B cell (primary cell): ENCODE results near the gene ZFYVE21. TPM values are rescaled to one million over a fixed set of nuclear protein-coding genes. Genes with fewer than 3 reads are reported as not detected.
A peak's percentile ranks its signal among the peaks of the same experiment; 100 is the strongest.

Experiments used
- ATAC-seq: fragments of 200-7000 bp; cut with Tn5 transposase; one replicate; pipeline ENCODE4 v1.10.0; 2021; ENCODE audit warnings: low read depth, mild to moderate bottlenecking, moderate number of reproducible peaks, moderate library complexity
- CTCF ChIA-PET: fragments of 350-600 bp; sonication (Branson Sonifier 250); formaldehyde crosslinking; loops from one replicate; lab custom pipeline; 2021; ENCODE audit warnings: antibody characterized with exemption, inconsistent platforms; lab: Charles Lee
- POLR2A ChIA-PET: fragments of 350-600 bp; sonication (Branson Sonifier 250); formaldehyde crosslinking; loops from one replicate; lab custom pipeline; 2021; ENCODE audit warnings: antibody characterized with exemption; lab: Charles Lee
- DNase-seq: peaks from one replicate; pipeline ENCODE4 v3.0.0; 2013
- H2AFZ ChIP-seq: 2 replicates; pipeline ENCODE4 v1.6.1; 2012; ENCODE audit warnings: mild to moderate bottlenecking, low read depth, low read length; ENCODE audit not compliant: insufficient read depth, poor library complexity, severe bottlenecking
- H3K27ac ChIP-seq, 2 donors: 1 replicate in 1 of 2; 2 replicates in 1 of 2; pipeline ENCODE4 v1.5.1; 2012 to 2013; ENCODE audit warnings: low read length in 2 of 2, mild to moderate bottlenecking in 2 of 2, moderate library complexity in 1 of 2
- H3K27me3 ChIP-seq, 4 experiments: fragments of 200-600 bp in 1 of 4; sonication (generic) in 1 of 4; replicated peaks in 1 of 4; 1 replicate in 2 of 4; 2 replicates in 2 of 4; pipeline versions ENCODE4 v1.6.1 to v1.7.0; 2013 to 2016; ENCODE audit warnings: low read length in 3 of 4, mild to moderate bottlenecking in 2 of 4, mixed read lengths in 1 of 4, moderate library complexity in 1 of 4; ENCODE audit not compliant: insufficient read depth in 4 of 4, control insufficient read depth in 3 of 4; ENCODE audit errors: control extremely low read depth in 1 of 4
- H3K36me3 ChIP-seq, 2 experiments: replicated peaks in 1 of 2; 1 replicate in 1 of 2; 2 replicates in 1 of 2; pipeline versions ENCODE4 v1.6.1 to v1.7.1; 2013; ENCODE audit warnings: low read length in 1 of 2; ENCODE audit not compliant: insufficient read depth in 2 of 2, control insufficient read depth in 1 of 2; ENCODE audit errors: control extremely low read depth in 1 of 2, extremely low read depth in 1 of 2
- H3K4me1 ChIP-seq, 2 donors: fragments of 200-600 bp in 1 of 2; sonication (generic) in 1 of 2; 1 replicate in 1 of 2; 2 replicates in 1 of 2; pipeline versions ENCODE4 v1.5.1 to v1.6.1; 2013 to 2017; ENCODE audit warnings: low read length in 2 of 2; ENCODE audit not compliant: control insufficient read depth in 2 of 2, insufficient read depth in 2 of 2
- H3K4me2 ChIP-seq: replicated peaks from 2 replicates; pipeline ENCODE3; 2012; ENCODE audit warnings: mild to moderate bottlenecking, low read depth, low read length; ENCODE audit not compliant: poor library complexity, severe bottlenecking
- H3K4me3 ChIP-seq, 5 experiments: fragments of 200-600 bp in 1 of 5; sonication (generic) in 1 of 5; 1 replicate in 3 of 5; 2 replicates in 2 of 5; pipeline versions ENCODE4 v1.5.1 to v1.7.0; 2011 to 2016; ENCODE audit warnings: low read length in 4 of 5, mild to moderate bottlenecking in 4 of 5, low read depth in 2 of 5, control low read depth in 1 of 5, moderate library complexity in 1 of 5; ENCODE audit not compliant: insufficient read depth in 1 of 5; ENCODE audit errors: control extremely low read depth in 1 of 5, extremely low read depth in 1 of 5
- H3K79me2 ChIP-seq: fragments of 200-600 bp; sonication (generic); one replicate; pipeline ENCODE4 v1.6.0; 2016; ENCODE audit warnings: low read length; ENCODE audit not compliant: control insufficient read depth, insufficient read depth
- H3K9ac ChIP-seq: fragments of 200-600 bp; sonication (generic); 2 replicates; pipeline ENCODE4 v1.6.1; 2017; ENCODE audit warnings: mild to moderate bottlenecking, low read length, moderate library complexity
- H3K9me3 ChIP-seq, 3 donors: one replicate each; pipeline versions ENCODE4 v1.6.1 to v1.7.1; 2013; ENCODE audit warnings: low read length in 2 of 3; ENCODE audit not compliant: control insufficient read depth in 2 of 3, insufficient read depth in 1 of 3; ENCODE audit errors: control extremely low read depth in 1 of 3
- H4K20me1 ChIP-seq: 2 replicates; pipeline ENCODE4 v1.6.0; 2012; ENCODE audit warnings: mild to moderate bottlenecking, low read length; ENCODE audit not compliant: insufficient read depth, control insufficient read depth, poor library complexity, severe bottlenecking
- H3K27ac Mint-ChIP-seq: one replicate; pipeline ENCODE4 v1.8.0; 2021; ENCODE audit warnings: mixed read lengths
- H3K27me3 Mint-ChIP-seq: one replicate; pipeline ENCODE4 v1.8.0; 2021; ENCODE audit warnings: mixed read lengths
- H3K4me1 Mint-ChIP-seq: one replicate; pipeline ENCODE4 v1.8.0; 2021; ENCODE audit warnings: mixed read lengths
- H3K4me3 Mint-ChIP-seq: one replicate; pipeline ENCODE4 v1.8.0; 2021; ENCODE audit warnings: mixed read lengths
- H3K9me3 Mint-ChIP-seq: one replicate; pipeline ENCODE4 v1.8.0; 2022; ENCODE audit warnings: mixed read lengths; ENCODE audit not compliant: insufficient read depth
- EZH2 ChIP-seq: IDR thresholded peaks from 2 replicates; pipeline ENCODE4 v1.6.1; 2012; ENCODE audit warnings: borderline replicate concordance, low read depth, mild to moderate bottlenecking, moderate library complexity, low read length; ENCODE audit not compliant: insufficient read depth, poor library complexity, severe bottlenecking
- WGBS: methylation state at CpG from one replicate; pipeline ENCODE4 v1.1.5; 2013; ENCODE audit warnings: missing lambda C conversion rate; ENCODE audit not compliant: insufficient coverage; 5-methylcytosine and 5-hydroxymethylcytosine counted together
- intact Hi-C: fragments of 100-400 bp; cut with micrococcal nuclease; formaldehyde crosslinking; loops from one replicate; pipeline ENCODE4 v1.10.0; 2022
- polyA plus RNA-seq: library from polyadenylated mRNA; depleted of rRNA; stranded (reverse); fragments of >200 nt; gene quantifications from 2 replicates; pipeline ENCODE4 v1.2.3, GENCODE V29; 2012
- total RNA-seq, 2 donors: library from RNA; stranded (reverse); fragments of 120-200 nt in 1 of 2; gene quantifications; 1 replicate in 1 of 2; 2 replicates in 1 of 2; pipeline versions ENCODE4 v1.2.3 to v1.2.4, GENCODE V29; 2013 to 2022
- TF ChIP-seq, protein P1 (sequence below): fragments of 200-600 bp; IDR thresholded peaks from one replicate; pipeline ENCODE4 v1.8.0; 2022; ENCODE audit warnings: antibody characterized with exemption, mild to moderate bottlenecking

The ZFYVE21 gene
- total and polyA plus RNA-seq, 2 donors (not counting 1 experiment from before 2014, with no cell fraction given) = 17.0 to 18.6 TPM

DNA sequence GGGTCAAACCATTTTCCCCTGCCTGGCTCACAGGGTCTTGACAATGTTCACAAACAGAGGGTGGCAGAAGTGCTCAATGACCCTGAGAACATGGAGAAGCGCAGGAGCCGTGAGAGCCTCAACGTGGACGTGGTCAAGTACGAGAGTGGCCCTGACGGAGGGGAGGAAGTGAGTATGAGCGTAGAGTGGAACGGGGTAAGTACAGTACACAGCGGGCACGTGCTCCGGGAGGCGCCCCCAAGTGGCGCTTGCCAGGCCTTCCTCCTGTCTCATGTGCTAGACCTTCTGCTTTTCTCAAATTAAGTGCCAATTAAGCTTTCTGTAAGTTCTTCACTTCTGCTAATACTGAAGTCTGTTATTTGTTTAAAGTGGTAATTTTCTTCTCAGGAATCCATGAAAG lies 36.3 kb upstream of the ZFYVE21 start:
- Histone ChIP-seq H3K4me1 (peaks cover 8 to 11% of the 10 kb centered on the region in 2 donors), H3K27me3 (no peaks in the 10 kb centered on the region), H3K27ac (peak overlapping the region in 1 of 2 donors; percentile 59), H3K36me3 (peaks cover 29 to 73% of the 10 kb centered on the region in 2 experiments), H3K4me2 (peak overlapping the region; percentile 33), H2AFZ (peak overlapping the region; percentile 25), H3K79me2 (peaks cover 22% of the 10 kb centered on the region), H3K9me3 (no peaks in the 10 kb centered on the region), H3K9ac (no peak overlapping the region), H4K20me1 (no peaks in the 10 kb centered on the region), H3K4me3 (no peak overlapping the region)
- POLR2A ChIA-PET = no interaction called here
- TF ChIP-seq EZH2 = no peak
- TF ChIP-seq, protein P1, sequence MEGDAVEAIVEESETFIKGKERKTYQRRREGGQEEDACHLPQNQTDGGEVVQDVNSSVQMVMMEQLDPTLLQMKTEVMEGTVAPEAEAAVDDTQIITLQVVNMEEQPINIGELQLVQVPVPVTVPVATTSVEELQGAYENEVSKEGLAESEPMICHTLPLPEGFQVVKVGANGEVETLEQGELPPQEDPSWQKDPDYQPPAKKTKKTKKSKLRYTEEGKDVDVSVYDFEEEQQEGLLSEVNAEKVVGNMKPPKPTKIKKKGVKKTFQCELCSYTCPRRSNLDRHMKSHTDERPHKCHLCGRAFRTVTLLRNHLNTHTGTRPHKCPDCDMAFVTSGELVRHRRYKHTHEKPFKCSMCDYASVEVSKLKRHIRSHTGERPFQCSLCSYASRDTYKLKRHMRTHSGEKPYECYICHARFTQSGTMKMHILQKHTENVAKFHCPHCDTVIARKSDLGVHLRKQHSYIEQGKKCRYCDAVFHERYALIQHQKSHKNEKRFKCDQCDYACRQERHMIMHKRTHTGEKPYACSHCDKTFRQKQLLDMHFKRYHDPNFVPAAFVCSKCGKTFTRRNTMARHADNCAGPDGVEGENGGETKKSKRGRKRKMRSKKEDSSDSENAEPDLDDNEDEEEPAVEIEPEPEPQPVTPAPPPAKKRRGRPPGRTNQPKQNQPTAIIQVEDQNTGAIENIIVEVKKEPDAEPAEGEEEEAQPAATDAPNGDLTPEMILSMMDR = peak; percentile 77
- DNase-seq (peak; percentile 78), ATAC-seq (peak; percentile 97)
- H3K4me1 Mint-ChIP-seq = peaks cover 14% of the 10 kb centered on the region
- H3K27me3 Mint-ChIP-seq = no peaks in the 10 kb centered on the region
- no peaks in the 10 kb centered on the region for H3K9me3 Mint-ChIP-seq
- peak overlapping the region; percentile 67 for H3K27ac Mint-ChIP-seq
- 13% methylated on average over 11 of the region's 13 CpGs for WGBS
- intact Hi-C loops = loop anchor here (1.0 to 2.0 kb wide), 4 partner anchors 50 to 117 kb away; partner anchors contain the start of genes BAG5, COA8 and KLC1
- H3K4me3 Mint-ChIP-seq = no peak overlapping the region
- CTCF ChIA-PET = interaction anchor here (0.6 to 2.8 kb wide), 22 partner anchors 10 to 288 kb away, joined by 3 to 30 read pairs (median 5); partner anchors contain the start of genes BAG5, CKB, XRCC3 and ZFYVE21

DNA sequence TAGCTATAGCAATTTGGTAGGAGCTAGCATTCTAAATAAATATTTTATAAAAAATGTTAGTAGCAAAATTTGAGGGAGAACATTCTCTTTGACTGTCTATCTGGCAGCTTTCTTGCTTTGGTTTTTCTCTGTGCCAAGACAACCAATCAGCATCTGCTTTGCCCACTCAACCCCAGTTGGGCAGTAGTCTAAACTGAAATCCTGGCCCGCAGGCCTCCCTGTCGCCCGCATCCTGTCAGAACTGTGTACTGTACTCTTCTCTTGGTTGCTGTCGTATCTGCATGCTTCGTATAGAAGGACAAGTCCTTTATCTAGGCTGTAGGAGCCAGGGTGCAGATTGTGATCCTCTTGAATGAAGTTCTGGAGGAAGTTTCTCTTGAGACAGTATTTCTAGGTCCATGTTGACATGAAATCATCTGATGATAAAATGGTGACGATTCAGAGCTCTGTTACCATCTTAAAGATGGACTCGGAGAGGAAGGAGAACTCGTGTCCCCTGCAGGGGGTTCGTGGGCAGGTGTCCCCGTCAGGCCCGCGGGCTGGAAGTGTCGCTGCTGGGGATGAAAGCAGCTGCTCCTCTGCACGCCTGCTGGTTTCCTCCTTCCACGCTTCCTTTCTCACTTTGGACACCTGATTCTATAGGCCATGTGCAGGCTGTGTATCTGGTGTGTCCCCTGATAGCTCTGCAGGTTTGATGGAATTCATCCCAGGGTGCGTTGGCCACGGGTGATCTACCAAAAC lies 34.9 kb upstream of the ZFYVE21 start:
- Histone ChIP-seq H3K36me3 (peaks cover 24 to 74% of the 10 kb centered on the region in 2 experiments), H3K27me3 (no peaks in the 10 kb centered on the region), H3K9me3 (no peaks in the 10 kb centered on the region), H3K9ac (no peak overlapping the region), H3K4me3 (no peak overlapping the region), H4K20me1 (peaks cover 8% of the 10 kb centered on the region), H3K79me2 (peaks cover 30% of the 10 kb centered on the region), H3K27ac (no peak overlapping the region), H3K4me2 (no peak overlapping the region), H3K4me1 (peaks cover 8 to 11% of the 10 kb centered on the region in 2 donors), H2AFZ (no peak overlapping the region)
- POLR2A ChIA-PET = interaction anchor here (0.6 kb wide), 1 partner anchor 21 kb away, joined by 5 read pairs; no protein-coding TSS in a partner anchor
- Mint-ChIP-seq H3K27me3 (no peaks in the 10 kb centered on the region), H3K4me3 (no peak overlapping the region), H3K27ac (no peak overlapping the region), H3K4me1 (peaks cover 14% of the 10 kb centered on the region), H3K9me3 (no peaks in the 10 kb centered on the region)
- 91% methylated on average over 15 of the region's 17 CpGs for WGBS
- ATAC-seq (no peak), DNase-seq (no peak)
- CTCF ChIA-PET = interaction anchor here (0.7 to 2.8 kb wide), 17 partner anchors 9 to 230 kb away, joined by 3 to 30 read pairs (median 5); partner anchors contain the start of genes BAG5 and CKB
- no peak for TF ChIP-seq EZH2
- TF ChIP-seq, protein P1 = no peak
- intact Hi-C loops = no loop called here
